A549 (cell line): Measurements from ENCODE around the gene TPSG1.

ENCODE experiments used
- CEBPB ChIP-seq, 2 experiments: fragments of >200 bp in 1 of 2; sonication (Bioruptor Twin) in 1 of 2; formaldehyde crosslinking in 1 of 2; IDR thresholded peaks; 2 replicates each; pipeline ENCODE4 v1.6.1; 2012 to 2016
- EHMT2 ChIP-seq: fragments of 200-600 bp; sonication (generic); IDR thresholded peaks from 2 replicates; pipeline ENCODE4 v1.6.1; 2016; ENCODE audit warnings: antibody characterized with exemption, low read depth, mild to moderate bottlenecking, moderate library complexity
- ESRRA ChIP-seq: fragments of 150-350 bp; IDR thresholded peaks from 2 replicates; pipeline ENCODE4 v1.6.1; 2014; ENCODE audit warnings: mild to moderate bottlenecking, low read length, borderline replicate concordance
- JUNB ChIP-seq: fragments of >200 bp; sonication (Bioruptor Twin); formaldehyde crosslinking; IDR thresholded peaks from 2 replicates; pipeline ENCODE4 v1.6.1; 2016
- POLR2A ChIP-seq: IDR thresholded peaks from 2 replicates; pipeline ENCODE4 v1.6.1; 2012; ENCODE audit warnings: mild to moderate bottlenecking, low read length
- ZSCAN20 ChIP-seq: fragments of 250-450 bp; sonication (Bioruptor Pico); IDR thresholded peaks from 2 replicates; pipeline ENCODE4 v1.8.0; 2022; ENCODE audit warnings: mild to moderate bottlenecking, moderate library complexity
- TF ChIP-seq, protein P1 (sequence below): IDR thresholded peaks from 2 replicates; pipeline ENCODE4 v1.6.1; 2012
- TF ChIP-seq, protein P2 (sequence below): fragments of 200-600 bp; sonication (generic); IDR thresholded peaks from 2 replicates; pipeline ENCODE4 v1.6.1; 2016; ENCODE audit warnings: antibody characterized with exemption, mild to moderate bottlenecking, moderate library complexity
- TF ChIP-seq, protein P3 (sequence below): fragments of >200 bp; sonication (Bioruptor Twin); formaldehyde crosslinking; IDR thresholded peaks from 3 replicates; pipeline ENCODE4 v1.5.1; 2016
- TF ChIP-seq, protein P4 (sequence below): fragments of 150-350 bp; IDR thresholded peaks from 2 replicates; pipeline ENCODE4 v1.6.1; 2014; ENCODE audit warnings: low read depth, mild to moderate bottlenecking, low read length
- TF ChIP-seq, protein P5 (sequence below): IDR thresholded peaks from 2 replicates; pipeline ENCODE4 v1.6.1; 2012; ENCODE audit warnings: low read depth, borderline replicate concordance

DNA sequence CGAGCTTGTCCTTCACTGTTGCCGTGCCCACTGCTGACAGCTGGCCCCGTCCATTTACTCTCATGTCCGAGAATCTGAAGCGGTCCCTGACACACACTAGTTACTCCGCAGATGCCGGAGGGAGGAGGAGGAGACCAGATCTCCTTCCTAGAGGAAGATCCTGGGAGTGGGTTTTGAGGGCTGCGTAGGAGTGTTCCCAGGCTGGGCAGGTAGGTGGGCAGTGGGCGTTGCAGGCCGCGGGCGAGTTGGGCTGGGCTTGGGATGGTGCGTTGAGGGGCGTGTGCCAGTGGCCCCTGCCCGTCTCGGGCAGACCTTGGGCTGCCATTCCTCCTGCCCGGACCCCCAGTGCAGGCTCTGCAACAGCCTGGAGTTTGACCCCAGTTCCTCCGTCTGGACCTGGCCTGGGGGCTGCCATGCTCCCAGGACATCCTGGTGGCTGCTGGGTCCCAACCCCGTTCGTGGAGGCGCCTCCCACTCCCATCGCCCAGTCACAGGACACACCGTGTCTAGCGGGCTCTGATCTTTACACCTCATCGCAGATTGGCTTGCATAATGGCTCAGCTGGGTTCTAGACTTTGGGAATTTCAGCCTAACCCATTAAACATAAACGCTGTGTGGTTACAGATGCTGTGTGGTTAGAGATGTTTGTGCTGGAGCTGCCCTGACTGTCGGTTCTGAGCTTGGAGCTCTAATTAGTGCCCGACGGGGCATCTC is 49.3 kb downstream of the TPSG1 start:
- TF ChIP-seq POLR2A: no peak
- TF ChIP-seq, protein P1, sequence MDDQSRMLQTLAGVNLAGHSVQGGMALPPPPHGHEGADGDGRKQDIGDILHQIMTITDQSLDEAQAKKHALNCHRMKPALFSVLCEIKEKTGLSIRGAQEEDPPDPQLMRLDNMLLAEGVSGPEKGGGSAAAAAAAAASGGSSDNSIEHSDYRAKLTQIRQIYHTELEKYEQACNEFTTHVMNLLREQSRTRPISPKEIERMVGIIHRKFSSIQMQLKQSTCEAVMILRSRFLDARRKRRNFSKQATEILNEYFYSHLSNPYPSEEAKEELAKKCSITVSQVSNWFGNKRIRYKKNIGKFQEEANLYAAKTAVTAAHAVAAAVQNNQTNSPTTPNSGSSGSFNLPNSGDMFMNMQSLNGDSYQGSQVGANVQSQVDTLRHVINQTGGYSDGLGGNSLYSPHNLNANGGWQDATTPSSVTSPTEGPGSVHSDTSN: no peak
- no peak for TF ChIP-seq EHMT2
- TF ChIP-seq, protein P2, sequence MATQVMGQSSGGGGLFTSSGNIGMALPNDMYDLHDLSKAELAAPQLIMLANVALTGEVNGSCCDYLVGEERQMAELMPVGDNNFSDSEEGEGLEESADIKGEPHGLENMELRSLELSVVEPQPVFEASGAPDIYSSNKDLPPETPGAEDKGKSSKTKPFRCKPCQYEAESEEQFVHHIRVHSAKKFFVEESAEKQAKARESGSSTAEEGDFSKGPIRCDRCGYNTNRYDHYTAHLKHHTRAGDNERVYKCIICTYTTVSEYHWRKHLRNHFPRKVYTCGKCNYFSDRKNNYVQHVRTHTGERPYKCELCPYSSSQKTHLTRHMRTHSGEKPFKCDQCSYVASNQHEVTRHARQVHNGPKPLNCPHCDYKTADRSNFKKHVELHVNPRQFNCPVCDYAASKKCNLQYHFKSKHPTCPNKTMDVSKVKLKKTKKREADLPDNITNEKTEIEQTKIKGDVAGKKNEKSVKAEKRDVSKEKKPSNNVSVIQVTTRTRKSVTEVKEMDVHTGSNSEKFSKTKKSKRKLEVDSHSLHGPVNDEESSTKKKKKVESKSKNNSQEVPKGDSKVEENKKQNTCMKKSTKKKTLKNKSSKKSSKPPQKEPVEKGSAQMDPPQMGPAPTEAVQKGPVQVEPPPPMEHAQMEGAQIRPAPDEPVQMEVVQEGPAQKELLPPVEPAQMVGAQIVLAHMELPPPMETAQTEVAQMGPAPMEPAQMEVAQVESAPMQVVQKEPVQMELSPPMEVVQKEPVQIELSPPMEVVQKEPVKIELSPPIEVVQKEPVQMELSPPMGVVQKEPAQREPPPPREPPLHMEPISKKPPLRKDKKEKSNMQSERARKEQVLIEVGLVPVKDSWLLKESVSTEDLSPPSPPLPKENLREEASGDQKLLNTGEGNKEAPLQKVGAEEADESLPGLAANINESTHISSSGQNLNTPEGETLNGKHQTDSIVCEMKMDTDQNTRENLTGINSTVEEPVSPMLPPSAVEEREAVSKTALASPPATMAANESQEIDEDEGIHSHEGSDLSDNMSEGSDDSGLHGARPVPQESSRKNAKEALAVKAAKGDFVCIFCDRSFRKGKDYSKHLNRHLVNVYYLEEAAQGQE: no peak
- TF ChIP-seq JUNB: no peak
- no peak for TF ChIP-seq ZSCAN20 (CRISPR knock-in tag)
- TF ChIP-seq, protein P3, sequence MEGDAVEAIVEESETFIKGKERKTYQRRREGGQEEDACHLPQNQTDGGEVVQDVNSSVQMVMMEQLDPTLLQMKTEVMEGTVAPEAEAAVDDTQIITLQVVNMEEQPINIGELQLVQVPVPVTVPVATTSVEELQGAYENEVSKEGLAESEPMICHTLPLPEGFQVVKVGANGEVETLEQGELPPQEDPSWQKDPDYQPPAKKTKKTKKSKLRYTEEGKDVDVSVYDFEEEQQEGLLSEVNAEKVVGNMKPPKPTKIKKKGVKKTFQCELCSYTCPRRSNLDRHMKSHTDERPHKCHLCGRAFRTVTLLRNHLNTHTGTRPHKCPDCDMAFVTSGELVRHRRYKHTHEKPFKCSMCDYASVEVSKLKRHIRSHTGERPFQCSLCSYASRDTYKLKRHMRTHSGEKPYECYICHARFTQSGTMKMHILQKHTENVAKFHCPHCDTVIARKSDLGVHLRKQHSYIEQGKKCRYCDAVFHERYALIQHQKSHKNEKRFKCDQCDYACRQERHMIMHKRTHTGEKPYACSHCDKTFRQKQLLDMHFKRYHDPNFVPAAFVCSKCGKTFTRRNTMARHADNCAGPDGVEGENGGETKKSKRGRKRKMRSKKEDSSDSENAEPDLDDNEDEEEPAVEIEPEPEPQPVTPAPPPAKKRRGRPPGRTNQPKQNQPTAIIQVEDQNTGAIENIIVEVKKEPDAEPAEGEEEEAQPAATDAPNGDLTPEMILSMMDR: no peak
- TF ChIP-seq, protein P4, sequence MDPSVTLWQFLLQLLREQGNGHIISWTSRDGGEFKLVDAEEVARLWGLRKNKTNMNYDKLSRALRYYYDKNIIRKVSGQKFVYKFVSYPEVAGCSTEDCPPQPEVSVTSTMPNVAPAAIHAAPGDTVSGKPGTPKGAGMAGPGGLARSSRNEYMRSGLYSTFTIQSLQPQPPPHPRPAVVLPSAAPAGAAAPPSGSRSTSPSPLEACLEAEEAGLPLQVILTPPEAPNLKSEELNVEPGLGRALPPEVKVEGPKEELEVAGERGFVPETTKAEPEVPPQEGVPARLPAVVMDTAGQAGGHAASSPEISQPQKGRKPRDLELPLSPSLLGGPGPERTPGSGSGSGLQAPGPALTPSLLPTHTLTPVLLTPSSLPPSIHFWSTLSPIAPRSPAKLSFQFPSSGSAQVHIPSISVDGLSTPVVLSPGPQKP: no peak
- TF ChIP-seq CEBPB (IDR thresholded peaks at IDR 0.05): no peak
- TF ChIP-seq, protein P5, sequence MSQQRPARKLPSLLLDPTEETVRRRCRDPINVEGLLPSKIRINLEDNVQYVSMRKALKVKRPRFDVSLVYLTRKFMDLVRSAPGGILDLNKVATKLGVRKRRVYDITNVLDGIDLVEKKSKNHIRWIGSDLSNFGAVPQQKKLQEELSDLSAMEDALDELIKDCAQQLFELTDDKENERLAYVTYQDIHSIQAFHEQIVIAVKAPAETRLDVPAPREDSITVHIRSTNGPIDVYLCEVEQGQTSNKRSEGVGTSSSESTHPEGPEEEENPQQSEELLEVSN: no peak
- no peak for TF ChIP-seq ESRRA
